Measurements from ENCODE around the gene CAB39L.

Gene CAB39L

GRCh38 chr13:49353908-49354307, 90.0 kb downstream of the CAB39L start:
- no peak overlapping the region for H3K14ac ChIP-seq (ENCODE audit: low read length in 2 of 2)
- no peak overlapping the region for H2BK15ac ChIP-seq (ENCODE audit: low read depth, poor library complexity, severe bottlenecking)
- H3K4me2 ChIP-seq (ENCODE audit: low read length, poor library complexity, severe bottlenecking): no peak overlapping the region
- peaks cover 0 to 3% of the 10 kb centered on the region in 2 experiments for H3K36me3 ChIP-seq (ENCODE audit: control insufficient read depth in 1 of 2, insufficient read depth in 2 of 2, low read depth in 1 of 2, low read length in 2 of 2)
- no peak overlapping the region for H3K27ac ChIP-seq (ENCODE audit: low read length, poor library complexity, severe bottlenecking)
- no peak overlapping the region for H4K91ac ChIP-seq (ENCODE audit: low read length)
- H3K4me3 ChIP-seq (ENCODE audit: insufficient read depth in 1 of 2, low read depth in 1 of 2, low read length in 2 of 2): peak overlapping the region in 1 of 2 experiments; percentile 50
- no peak overlapping the region for H2AFZ ChIP-seq (ENCODE audit: low read depth, low read length)
- no peaks in the 10 kb centered on the region for H3K27me3 ChIP-seq (ENCODE audit: control insufficient read depth in 1 of 2, insufficient read depth in 1 of 2, low read length in 2 of 2)
- 94% methylated on average over 3 of the region's 3 CpGs for WGBS
- H2BK12ac ChIP-seq (ENCODE audit: low read length in 2 of 2): no peak overlapping the region
- no peak overlapping the region for H4K8ac ChIP-seq (ENCODE audit: low read length)
- no peak overlapping the region for H3K23ac ChIP-seq (ENCODE audit: low read length in 2 of 2)
- peak overlapping the region; percentile 40 for H3K9ac ChIP-seq (ENCODE audit: low read length)
- no peak overlapping the region for H2BK5ac ChIP-seq (ENCODE audit: low read depth, low read length, poor library complexity, severe bottlenecking)
- no peak overlapping the region for H3K18ac ChIP-seq (ENCODE audit: low read depth in 1 of 2, low read length in 2 of 2)
- no peaks in the 10 kb centered on the region for H3K79me1 ChIP-seq (replicated peaks; ENCODE audit: low read length, poor library complexity, severe bottlenecking)
- H3K9me3 ChIP-seq (ENCODE audit: control insufficient read depth, low read length): peaks cover 5% of the 10 kb centered on the region
- no peak for DNase-seq
- H3K4me1 ChIP-seq (ENCODE audit: control insufficient read depth, insufficient read depth, low read depth, low read length): no peaks in the 10 kb centered on the region
- no peak overlapping the region for H2BK120ac ChIP-seq (ENCODE audit: low read depth, low read length)
- H3K4ac ChIP-seq (ENCODE audit: low read depth in 1 of 2, low read length in 2 of 2): no peak overlapping the region
- H2AK5ac ChIP-seq (ENCODE audit: low read length, severe bottlenecking): no peak overlapping the region

- Histone ChIP-seq H3K4me3 (ENCODE audit: insufficient read depth in 1 of 2, low read depth in 1 of 2, low read length in 2 of 2) (no peak overlapping the region), H3K27ac (ENCODE audit: low read length, poor library complexity, severe bottlenecking) (no peak overlapping the region), H3K4me2 (ENCODE audit: low read length, poor library complexity, severe bottlenecking) (no peak overlapping the region), H3K9me3 (ENCODE audit: control insufficient read depth, low read length) (peaks cover 5% of the 10 kb centered on the region), H3K23ac (ENCODE audit: low read length in 2 of 2) (no peak overlapping the region), H3K27me3 (ENCODE audit: control insufficient read depth in 1 of 2, insufficient read depth in 1 of 2, low read length in 2 of 2) (no peaks in the 10 kb centered on the region), H3K4me1 (ENCODE audit: control insufficient read depth, insufficient read depth, low read depth, low read length) (no peaks in the 10 kb centered on the region), H2AFZ (ENCODE audit: low read depth, low read length) (no peak overlapping the region), H3K4ac (ENCODE audit: low read depth in 1 of 2, low read length in 2 of 2) (no peak overlapping the region), H3K14ac (ENCODE audit: low read length in 2 of 2) (no peak overlapping the region), H3K79me1 (replicated peaks; ENCODE audit: low read length, poor library complexity, severe bottlenecking) (no peaks in the 10 kb centered on the region), H2BK120ac (ENCODE audit: low read depth, low read length) (no peak overlapping the region), H4K8ac (ENCODE audit: low read length) (no peak overlapping the region), H3K18ac (ENCODE audit: low read depth in 1 of 2, low read length in 2 of 2) (no peak overlapping the region), H2AK5ac (ENCODE audit: low read length, severe bottlenecking) (no peak overlapping the region), H3K36me3 (ENCODE audit: control insufficient read depth in 1 of 2, insufficient read depth in 2 of 2, low read depth in 1 of 2, low read length in 2 of 2) (peaks cover 3 to 6% of the 10 kb centered on the region in 2 experiments), H2BK12ac (ENCODE audit: low read length in 2 of 2) (no peak overlapping the region), H4K91ac (ENCODE audit: low read length) (no peak overlapping the region), H3K9ac (ENCODE audit: low read length) (no peak overlapping the region), H2BK15ac (ENCODE audit: low read depth, poor library complexity, severe bottlenecking) (no peak overlapping the region), H2BK5ac (ENCODE audit: low read depth, low read length, poor library complexity, severe bottlenecking) (no peak overlapping the region)
- DNase-seq: peak; percentile 57
- 43% methylated on average over 2 of the region's 2 CpGs for WGBS
Observed at GRCh38 chr13:49351871-49352270, 92.0 kb downstream of the CAB39L start.

- WGBS: 65% methylated on average over 7 of the region's 7 CpGs
Observed at GRCh38 chr13:49348751-49349150, 95.1 kb downstream of the CAB39L start.

GRCh38 chr13:49347650-49348385, 96.0 kb downstream of the CAB39L start:
- H3K23ac ChIP-seq (ENCODE audit: low read length in 2 of 2): no peak overlapping the region
- peaks cover 2% of the 10 kb centered on the region for H3K4me1 ChIP-seq (ENCODE audit: control insufficient read depth, insufficient read depth, low read depth, low read length)
- no peak overlapping the region for H2BK5ac ChIP-seq (ENCODE audit: low read depth, low read length, poor library complexity, severe bottlenecking)
- no peaks in the 10 kb centered on the region for H3K9me3 ChIP-seq (ENCODE audit: control insufficient read depth, low read length)
- no peak overlapping the region for H3K18ac ChIP-seq (ENCODE audit: low read depth in 1 of 2, low read length in 2 of 2)
- H3K4ac ChIP-seq (ENCODE audit: low read depth in 1 of 2, low read length in 2 of 2): no peak overlapping the region
- DNase-seq: no peak
- no peak overlapping the region for H2BK15ac ChIP-seq (ENCODE audit: low read depth, poor library complexity, severe bottlenecking)
- no peak overlapping the region for H4K91ac ChIP-seq (ENCODE audit: low read length)
- H4K8ac ChIP-seq (ENCODE audit: low read length): no peak overlapping the region
- H3K79me1 ChIP-seq (replicated peaks; ENCODE audit: low read length, poor library complexity, severe bottlenecking): no peaks in the 10 kb centered on the region
- 90% methylated on average over 22 of the region's 23 CpGs for WGBS
- no peak overlapping the region for H3K9ac ChIP-seq (ENCODE audit: low read length)
- no peak overlapping the region for H3K4me2 ChIP-seq (ENCODE audit: low read length, poor library complexity, severe bottlenecking)
- H2AFZ ChIP-seq (ENCODE audit: low read depth, low read length): no peak overlapping the region
- no peaks in the 10 kb centered on the region for H3K27me3 ChIP-seq (ENCODE audit: control insufficient read depth in 1 of 2, insufficient read depth in 1 of 2, low read length in 2 of 2)
- no peak overlapping the region for H3K14ac ChIP-seq (ENCODE audit: low read length in 2 of 2)
- H2AK5ac ChIP-seq (ENCODE audit: low read length, severe bottlenecking): no peak overlapping the region
- no peak overlapping the region for H2BK12ac ChIP-seq (ENCODE audit: low read length in 2 of 2)
- no peak overlapping the region for H3K4me3 ChIP-seq (ENCODE audit: insufficient read depth in 1 of 2, low read depth in 1 of 2, low read length in 2 of 2)
- peaks cover 3 to 6% of the 10 kb centered on the region in 2 experiments for H3K36me3 ChIP-seq (ENCODE audit: control insufficient read depth in 1 of 2, insufficient read depth in 2 of 2, low read depth in 1 of 2, low read length in 2 of 2)
- H2BK120ac ChIP-seq (ENCODE audit: low read depth, low read length): no peak overlapping the region
- H3K27ac ChIP-seq (ENCODE audit: low read length, poor library complexity, severe bottlenecking): no peak overlapping the region

More at GRCh38 chr13:49348751-49349150, 95.1 kb downstream of the CAB39L start:
- H3K9ac ChIP-seq (ENCODE audit: low read length): no peak overlapping the region
- no peak overlapping the region for H2BK12ac ChIP-seq (ENCODE audit: low read length in 2 of 2)
- H4K8ac ChIP-seq (ENCODE audit: low read length): no peak overlapping the region
- H2AFZ ChIP-seq (ENCODE audit: low read depth, low read length): no peak overlapping the region
- H3K4ac ChIP-seq (ENCODE audit: low read depth in 1 of 2, low read length in 2 of 2): no peak overlapping the region
- no peak overlapping the region for H3K14ac ChIP-seq (ENCODE audit: low read length in 2 of 2)
- no peak overlapping the region for H3K4me3 ChIP-seq (ENCODE audit: insufficient read depth in 1 of 2, low read depth in 1 of 2, low read length in 2 of 2)
- H4K91ac ChIP-seq (ENCODE audit: low read length): no peak overlapping the region
- no peak overlapping the region for H3K23ac ChIP-seq (ENCODE audit: low read length in 2 of 2)
- H3K79me1 ChIP-seq (replicated peaks; ENCODE audit: low read length, poor library complexity, severe bottlenecking): no peaks in the 10 kb centered on the region
- H3K9me3 ChIP-seq (ENCODE audit: control insufficient read depth, low read length): no peaks in the 10 kb centered on the region
- no peak overlapping the region for H2AK5ac ChIP-seq (ENCODE audit: low read length, severe bottlenecking)
- peaks cover 3 to 6% of the 10 kb centered on the region in 2 experiments for H3K36me3 ChIP-seq (ENCODE audit: control insufficient read depth in 1 of 2, insufficient read depth in 2 of 2, low read depth in 1 of 2, low read length in 2 of 2)
- no peaks in the 10 kb centered on the region for H3K27me3 ChIP-seq (ENCODE audit: control insufficient read depth in 1 of 2, insufficient read depth in 1 of 2, low read length in 2 of 2)
- H3K4me2 ChIP-seq (ENCODE audit: low read length, poor library complexity, severe bottlenecking): no peak overlapping the region
- no peak overlapping the region for H3K18ac ChIP-seq (ENCODE audit: low read depth in 1 of 2, low read length in 2 of 2)
- H2BK120ac ChIP-seq (ENCODE audit: low read depth, low read length): no peak overlapping the region
- no peak overlapping the region for H2BK5ac ChIP-seq (ENCODE audit: low read depth, low read length, poor library complexity, severe bottlenecking)
- no peak overlapping the region for H3K27ac ChIP-seq (ENCODE audit: low read length, poor library complexity, severe bottlenecking)
- H2BK15ac ChIP-seq (ENCODE audit: low read depth, poor library complexity, severe bottlenecking): no peak overlapping the region
- H3K4me1 ChIP-seq (ENCODE audit: control insufficient read depth, insufficient read depth, low read depth, low read length): no peaks in the 10 kb centered on the region
- DNase-seq: no peak
